Hepatocyte (in vitro differentiated cells): ENCODE measurements around the gene NTRK1. TPM values are rescaled to one million over a fixed set of nuclear protein-coding genes. Genes with fewer than 3 reads are reported as not detected.

ENCODE experiments used
- DNase-seq: peaks from one replicate; pipeline ENCODE4 v3.0.0-alpha.2; 2016; ENCODE audit warnings: low spot score
- H2AFZ ChIP-seq: fragments of 200-600 bp; sonication (generic); 2 replicates; pipeline ENCODE4 v1.6.0; 2016; ENCODE audit warnings: antibody characterized with exemption, mild to moderate bottlenecking
- H3K27ac ChIP-seq: fragments of 200-600 bp; sonication (generic); 2 replicates; pipeline ENCODE4 v1.5.1; 2016; ENCODE audit warnings: mild to moderate bottlenecking
- H3K27me3 ChIP-seq: fragments of 200-600 bp; sonication (generic); 2 replicates; pipeline ENCODE4 v1.6.1; 2016
- H3K36me3 ChIP-seq: fragments of 200-600 bp; sonication (generic); replicated peaks from 2 replicates; pipeline ENCODE4 v1.5.1; 2016; ENCODE audit warnings: low read depth; ENCODE audit not compliant: insufficient read depth
- H3K4me1 ChIP-seq: fragments of 200-600 bp; sonication (generic); 2 replicates; pipeline ENCODE4 v1.5.1; 2016; ENCODE audit warnings: mild to moderate bottlenecking, moderate library complexity; ENCODE audit not compliant: insufficient read depth
- H3K4me2 ChIP-seq: fragments of 200-600 bp; sonication (generic); 2 replicates; pipeline ENCODE4 v1.6.0; 2016
- H3K4me3 ChIP-seq: fragments of 200-600 bp; sonication (generic); 2 replicates; pipeline ENCODE4 v1.5.1; 2016; ENCODE audit warnings: mild to moderate bottlenecking
- H3K79me2 ChIP-seq: fragments of 200-600 bp; sonication (generic); 2 replicates; pipeline ENCODE4 v1.6.0; 2017; ENCODE audit warnings: mild to moderate bottlenecking
- H3K9me2 ChIP-seq: fragments of 200-600 bp; sonication (generic); replicated peaks from 2 replicates; pipeline ENCODE4 v1.6.0; 2017; ENCODE audit warnings: mild to moderate bottlenecking; ENCODE audit not compliant: insufficient read depth
- H3K9me3 ChIP-seq: fragments of 200-600 bp; sonication (generic); 2 replicates; pipeline ENCODE4 v1.5.1; 2016; ENCODE audit warnings: low read depth, mild to moderate bottlenecking
- H4K20me1 ChIP-seq: fragments of 200-600 bp; sonication (generic); 2 replicates; pipeline ENCODE4 v1.6.0; 2016; ENCODE audit warnings: mild to moderate bottlenecking; ENCODE audit not compliant: insufficient read depth, poor library complexity, severe bottlenecking
- EZH2 ChIP-seq: fragments of 200-600 bp; sonication (generic); IDR thresholded peaks from 2 replicates; pipeline ENCODE4 v1.6.1; 2016; ENCODE audit warnings: antibody characterized with exemption, mild to moderate bottlenecking, borderline replicate concordance
- EZH2phosphoT487 ChIP-seq: fragments of 200-600 bp; sonication (generic); IDR thresholded peaks from one replicate; pipeline ENCODE4 v1.6.1; 2018; ENCODE audit warnings: antibody characterized with exemption, mild to moderate bottlenecking, low read depth, moderate library complexity; ENCODE audit not compliant: unreplicated experiment, severe bottlenecking
- WGBS: methylation state at CpG from one replicate; pipeline ENCODE4 v1.1.6; 2016; ENCODE audit warnings: low lambda C conversion rate; ENCODE audit errors: missing lambda C conversion rate; 5-methylcytosine and 5-hydroxymethylcytosine counted together
- polyA plus RNA-seq: library from polyadenylated mRNA; unstranded; fragments of >200 nt; fragmentation: Nextera tagmentation; extraction: Ambion mirVana; gene quantifications from 2 replicates; pipeline ENCODE4 v1.2.1, GENCODE V29; 2016
- total RNA-seq: library from RNA; depleted of rRNA; stranded (reverse); fragments of >200 nt; gene quantifications from 2 replicates; pipeline ENCODE4 v1.2.3, GENCODE V29; 2014
- TF ChIP-seq, protein P1 (sequence below): fragments of 200-600 bp; sonication (generic); IDR thresholded peaks from 2 replicates; pipeline ENCODE4 v1.5.1; 2016; ENCODE audit warnings: antibody characterized with exemption, mild to moderate bottlenecking; ENCODE audit not compliant: poor library complexity

The NTRK1 gene
- total and polyA plus RNA-seq, 2 experiments from 2014 or later: 0.13 TPM; not detected in 1

DNA sequence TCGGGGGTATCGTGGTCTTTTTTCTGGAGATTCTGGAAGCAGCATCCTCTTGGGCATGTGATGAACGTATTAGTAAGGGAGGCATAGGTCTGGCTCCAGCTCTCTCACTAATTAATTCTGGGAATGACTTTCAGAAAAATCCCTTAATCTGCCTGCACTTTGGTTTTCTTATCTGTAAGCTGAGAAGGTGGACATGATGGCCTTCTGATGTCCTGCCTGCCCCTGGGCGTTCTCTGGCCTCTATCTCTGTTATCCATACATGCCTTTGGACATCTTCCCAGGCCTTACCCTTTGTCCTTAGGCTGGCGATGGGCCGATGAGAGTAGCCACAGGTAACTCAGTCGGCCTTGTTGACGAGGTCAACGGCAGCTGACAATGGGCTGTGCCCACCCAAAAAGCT, 8.8 kb downstream of the NTRK1 start:
- no peak for DNase-seq
- TF ChIP-seq, protein P1, sequence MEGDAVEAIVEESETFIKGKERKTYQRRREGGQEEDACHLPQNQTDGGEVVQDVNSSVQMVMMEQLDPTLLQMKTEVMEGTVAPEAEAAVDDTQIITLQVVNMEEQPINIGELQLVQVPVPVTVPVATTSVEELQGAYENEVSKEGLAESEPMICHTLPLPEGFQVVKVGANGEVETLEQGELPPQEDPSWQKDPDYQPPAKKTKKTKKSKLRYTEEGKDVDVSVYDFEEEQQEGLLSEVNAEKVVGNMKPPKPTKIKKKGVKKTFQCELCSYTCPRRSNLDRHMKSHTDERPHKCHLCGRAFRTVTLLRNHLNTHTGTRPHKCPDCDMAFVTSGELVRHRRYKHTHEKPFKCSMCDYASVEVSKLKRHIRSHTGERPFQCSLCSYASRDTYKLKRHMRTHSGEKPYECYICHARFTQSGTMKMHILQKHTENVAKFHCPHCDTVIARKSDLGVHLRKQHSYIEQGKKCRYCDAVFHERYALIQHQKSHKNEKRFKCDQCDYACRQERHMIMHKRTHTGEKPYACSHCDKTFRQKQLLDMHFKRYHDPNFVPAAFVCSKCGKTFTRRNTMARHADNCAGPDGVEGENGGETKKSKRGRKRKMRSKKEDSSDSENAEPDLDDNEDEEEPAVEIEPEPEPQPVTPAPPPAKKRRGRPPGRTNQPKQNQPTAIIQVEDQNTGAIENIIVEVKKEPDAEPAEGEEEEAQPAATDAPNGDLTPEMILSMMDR: no peak
- TF ChIP-seq EZH2phosphoT487: no peak
- TF ChIP-seq EZH2: no peak
- Histone ChIP-seq H3K4me2 (no peak overlapping the region), H3K9me3 (no peaks in the 10 kb centered on the region), H3K9me2 (no peaks in the 10 kb centered on the region), H3K27me3 (peaks cover 26% of the 10 kb centered on the region), H4K20me1 (no peaks in the 10 kb centered on the region), H3K36me3 (no peaks in the 10 kb centered on the region), H3K27ac (no peak overlapping the region), H2AFZ (no peak overlapping the region), H3K4me1 (no peaks in the 10 kb centered on the region), H3K79me2 (no peaks in the 10 kb centered on the region), H3K4me3 (no peak overlapping the region)
- 84% methylated on average over 9 of the region's 9 CpGs for WGBS

DNA sequence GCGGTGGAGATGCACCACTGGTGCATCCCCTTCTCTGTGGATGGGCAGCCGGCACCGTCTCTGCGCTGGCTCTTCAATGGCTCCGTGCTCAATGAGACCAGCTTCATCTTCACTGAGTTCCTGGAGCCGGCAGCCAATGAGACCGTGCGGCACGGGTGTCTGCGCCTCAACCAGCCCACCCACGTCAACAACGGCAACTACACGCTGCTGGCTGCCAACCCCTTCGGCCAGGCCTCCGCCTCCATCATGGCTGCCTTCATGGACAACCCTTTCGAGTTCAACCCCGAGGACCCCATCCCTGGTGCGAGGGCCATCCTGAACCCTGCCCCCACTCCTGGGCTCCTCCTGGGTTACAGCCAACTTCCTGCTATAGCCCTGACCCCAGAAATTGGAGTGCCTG, 13.0 kb downstream of the NTRK1 start:
- no peak overlapping the region for H3K4me3 ChIP-seq
- no peak overlapping the region for H2AFZ ChIP-seq
- H3K27me3 ChIP-seq: peaks cover 27% of the 10 kb centered on the region
- H3K36me3 ChIP-seq: no peaks in the 10 kb centered on the region
- 93% methylated on average over 18 of the region's 18 CpGs for WGBS
- no peaks in the 10 kb centered on the region for H3K4me1 ChIP-seq
- no peaks in the 10 kb centered on the region for H3K79me2 ChIP-seq
- H3K9me2 ChIP-seq: no peaks in the 10 kb centered on the region
- H3K9me3 ChIP-seq: no peaks in the 10 kb centered on the region
- no peaks in the 10 kb centered on the region for H4K20me1 ChIP-seq
- no peak overlapping the region for H3K4me2 ChIP-seq
- TF ChIP-seq EZH2phosphoT487 (no peak), EZH2 (no peak)
- TF ChIP-seq, protein P1: no peak
- DNase-seq: no peak
- no peak overlapping the region for H3K27ac ChIP-seq

DNA sequence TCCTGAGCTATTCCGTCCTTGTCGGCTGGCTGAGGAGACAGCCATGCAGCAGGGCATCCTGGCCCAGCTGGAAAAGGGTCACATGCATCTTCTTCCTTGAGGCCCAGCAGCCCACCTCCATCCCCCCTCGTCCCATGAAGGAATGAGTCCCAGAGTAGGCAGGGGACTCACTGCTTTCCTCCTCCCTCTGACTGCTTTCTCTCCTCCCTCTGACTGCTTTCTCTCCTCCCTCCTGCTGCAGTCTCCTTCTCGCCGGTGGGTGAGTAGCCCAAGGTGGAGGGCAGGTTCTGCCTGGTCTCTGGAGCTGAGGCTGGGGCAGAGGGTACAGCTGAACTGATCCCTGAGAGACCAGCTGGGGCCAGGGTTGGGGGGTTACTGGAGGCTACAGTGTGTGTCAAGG, 13.5 kb downstream of the NTRK1 start:
- Histone ChIP-seq H3K4me1 (no peaks in the 10 kb centered on the region), H3K9me3 (no peaks in the 10 kb centered on the region), H3K9me2 (no peaks in the 10 kb centered on the region), H3K36me3 (no peaks in the 10 kb centered on the region), H2AFZ (no peak overlapping the region), H3K27ac (no peak overlapping the region), H3K4me2 (no peak overlapping the region), H3K4me3 (no peak overlapping the region), H3K79me2 (no peaks in the 10 kb centered on the region), H4K20me1 (no peaks in the 10 kb centered on the region), H3K27me3 (peaks cover 31% of the 10 kb centered on the region)
- WGBS: 88% methylated on average over 5 of the region's 5 CpGs
- TF ChIP-seq, protein P1: no peak
- TF ChIP-seq EZH2phosphoT487 (no peak), EZH2 (no peak)
- no peak for DNase-seq
